Measurements from ENCODE around the gene GRK4.
"Not testable (repeated sequence)": the region's sequence is repeated elsewhere in the genome, so short reads cannot be mapped to it uniquely, and the experiment has no call there.

GRK4 gene

GRCh38 chr4:2931512-2932301 lies 31.7 kb upstream of the GRK4 start:
- peak; percentile 52 for DNase-seq

- no peak for DNase-seq
Observed at GRCh38 chr4:2932321-2932950, 30.9 kb upstream of the GRK4 start.

GRCh38 chr4:2932951-2933565 lies 30.3 kb upstream of the GRK4 start:
- no peak for DNase-seq

- DNase-seq, result no peak
Observed at GRCh38 chr4:2933566-2934076, 29.8 kb upstream of the GRK4 start.

GRCh38 chr4:2934077-2934812 lies 29.1 kb upstream of the GRK4 start:
- DNase-seq, result no peak

- DNase-seq, result peak; percentile 91
Observed at GRCh38 chr4:2934813-2935761, 28.3 kb upstream of the GRK4 start.

GRCh38 chr4:2935762-2936743 lies 27.3 kb upstream of the GRK4 start:
- peak; percentile 48 for DNase-seq

GRCh38 chr4:2936773-2937145 lies 26.6 kb upstream of the GRK4 start:
- DNase-seq, result no peak

GRCh38 chr4:2937146-2937857 lies 26.1 kb upstream of the GRK4 start:
- no peak for DNase-seq

- no peak for DNase-seq
Observed at GRCh38 chr4:2937986-2938385, 25.4 kb upstream of the GRK4 start.

- not testable (repeated sequence) for DNase-seq
Observed at GRCh38 chr4:2938411-2938810, 25.0 kb upstream of the GRK4 start.

- DNase-seq, result no peak
Observed at GRCh38 chr4:2938906-2939305, 24.5 kb upstream of the GRK4 start.

GRCh38 chr4:2939383-2940243 lies 23.8 kb upstream of the GRK4 start:
- DNase-seq, result no peak

- DNase-seq, result no peak
Observed at GRCh38 chr4:2940267-2941137, 22.9 kb upstream of the GRK4 start.

GRCh38 chr4:2941138-2942036 lies 22.0 kb upstream of the GRK4 start:
- DNase-seq, result no peak

GRCh38 chr4:2942037-2942531 lies 21.3 kb upstream of the GRK4 start:
- no peak for DNase-seq

All from activated effector memory CD4-positive, alpha-beta T cell treated with Interleukin-2 at 50 U/mL for 16 hours (primary cell).